Right atrium auricular region (tissue), 2 donors: ENCODE data around the gene BCL11A. TPM values are rescaled to one million over a fixed set of nuclear protein-coding genes. Genes with fewer than 3 reads are reported as not detected.

Experiments used
- DNase-seq: peaks from one replicate; pipeline ENCODE4 v3.0.0-alpha.2; 2019; ENCODE audit warnings: low spot score
- H3K27ac ChIP-seq, 2 donors: fragments of 200-600 bp; sonication (generic); 1 replicate in 1 of 2; 2 replicates in 1 of 2; pipeline ENCODE4 v1.5.1; 2016 to 2019
- H3K27me3 ChIP-seq, 2 donors: fragments of 200-600 bp; sonication (generic); one replicate each; pipeline versions ENCODE4 v1.5.1 to v1.6.0; 2017 to 2019
- H3K36me3 ChIP-seq: fragments of 200-600 bp; sonication (generic); one replicate; pipeline ENCODE4 v1.5.1; 2016
- H3K4me1 ChIP-seq, 2 donors: fragments of 200-600 bp; sonication (generic); one replicate each; pipeline versions ENCODE4 v1.5.1 to v1.6.0; 2017 to 2019
- H3K4me3 ChIP-seq, 2 donors: fragments of 200-600 bp; sonication (generic); 1 replicate in 1 of 2; 2 replicates in 1 of 2; pipeline ENCODE4 v1.5.1; 2017 to 2019; ENCODE audit warnings: mild to moderate bottlenecking in 1 of 2, moderate library complexity in 1 of 2
- H3K9me3 ChIP-seq, 2 donors: fragments of 200-600 bp; sonication (generic); one replicate each; pipeline ENCODE4 v1.5.1; 2019
- CTCF ChIP-seq, 2 donors: fragments of 200-600 bp; sonication (generic); IDR thresholded peaks; one replicate each; pipeline ENCODE4 v1.5.1; 2019; ENCODE audit warnings: antibody characterized with exemption in 2 of 2
- total RNA-seq, 2 donors: library from RNA; depleted of rRNA; stranded (reverse); fragments of >200 nt; gene quantifications; one replicate each; pipeline ENCODE4 v1.1.0, GENCODE V29; 2016

Gene BCL11A
- 1 to 10 TPM; 2.2 to 3.3 TPM for total RNA-seq

GRCh38 chr2:60553495-60554073 is at the start of gene BCL11A:
Gene BCL11A (minus strand): TSS chr2:60553654. CDS start chr2:60553270, 384 bp downstream.
- peaks cover 0 to 73% of the 10 kb centered on the region in 2 donors for H3K4me1 ChIP-seq
- TF ChIP-seq CTCF (IDR thresholded peaks at IDR 0.05): no peak
- peak within 1 kb of the TSS; percentile 51 to 65 for H3K27ac ChIP-seq
- no peaks in the 10 kb centered on the region for H3K9me3 ChIP-seq
- no peak for DNase-seq
- H3K36me3 ChIP-seq: no peaks in the 10 kb centered on the region
- peaks cover 14 to 21% of the 10 kb centered on the region in 2 donors for H3K27me3 ChIP-seq
- peak within 1 kb of the TSS; percentile 50 to 66 for H3K4me3 ChIP-seq

GRCh38 chr2:60602828-60603532 is 49.5 kb upstream of the BCL11A start:
- no peak for TF ChIP-seq CTCF (IDR thresholded peaks at IDR 0.05)
- H3K4me1 ChIP-seq: no peaks in the 10 kb centered on the region
- H3K27me3 ChIP-seq: no peaks in the 10 kb centered on the region
- H3K36me3 ChIP-seq: no peaks in the 10 kb centered on the region
- peaks cover 0 to 4% of the 10 kb centered on the region in 2 donors for H3K9me3 ChIP-seq
- no peak overlapping the region for H3K4me3 ChIP-seq
- no peak overlapping the region for H3K27ac ChIP-seq
- no peak for DNase-seq

- Histone ChIP-seq H3K27me3 (no peaks in the 10 kb centered on the region), H3K9me3 (peaks cover 0 to 4% of the 10 kb centered on the region in 2 donors), H3K4me1 (no peaks in the 10 kb centered on the region), H3K27ac (no peak overlapping the region), H3K36me3 (no peaks in the 10 kb centered on the region), H3K4me3 (no peak overlapping the region)
- no peak for TF ChIP-seq CTCF (IDR thresholded peaks at IDR 0.05)
- DNase-seq: no peak
These were observed 48.9 kb upstream of the BCL11A start for GRCh38 chr2:60602388-60602787.

GRCh38 chr2:60598271-60598670 is 44.8 kb upstream of the BCL11A start:
- H3K27me3 ChIP-seq: no peaks in the 10 kb centered on the region
- H3K27ac ChIP-seq: no peak overlapping the region
- H3K4me3 ChIP-seq: no peak overlapping the region
- peaks cover 0 to 13% of the 10 kb centered on the region in 2 donors for H3K9me3 ChIP-seq
- DNase-seq: no peak
- H3K36me3 ChIP-seq: no peaks in the 10 kb centered on the region
- H3K4me1 ChIP-seq: no peaks in the 10 kb centered on the region
- TF ChIP-seq CTCF (IDR thresholded peaks at IDR 0.05): no peak

GRCh38 chr2:60597346-60597745 is 43.9 kb upstream of the BCL11A start:
- no peak overlapping the region for H3K27ac ChIP-seq
- H3K9me3 ChIP-seq: peaks cover 0 to 23% of the 10 kb centered on the region in 2 donors
- H3K4me1 ChIP-seq: no peaks in the 10 kb centered on the region
- H3K36me3 ChIP-seq: no peaks in the 10 kb centered on the region
- no peak overlapping the region for H3K4me3 ChIP-seq
- H3K27me3 ChIP-seq: no peaks in the 10 kb centered on the region
- no peak for TF ChIP-seq CTCF (IDR thresholded peaks at IDR 0.05)
- no peak for DNase-seq
